AG10803 (cell line): ENCODE measurements around the gene HAO1.

Experiments
- DNase-seq: peaks from one replicate; pipeline ENCODE4 v3.0.0; 2010; ENCODE audit warnings: low read depth
- H3K4me3 ChIP-seq: 2 replicates; pipeline ENCODE4 v1.5.1; 2011; ENCODE audit warnings: mild to moderate bottlenecking, low read length, control low read depth
- CTCF ChIP-seq: conservative IDR thresholded peaks from 2 replicates; pipeline ENCODE4 v1.5.1; 2011; ENCODE audit warnings: mild to moderate bottlenecking, low read length, control low read depth, inconsistent platforms

The HAO1 gene

GRCh38 chr20:7930343-7930742 is 9.9 kb downstream of the HAO1 start:
- TF ChIP-seq CTCF = no peak
- H3K4me3 ChIP-seq = no peak overlapping the region
- DNase-seq = peak; percentile 4

- peak; percentile 74 for TF ChIP-seq CTCF
- DNase-seq = peak; percentile 58
- no peak overlapping the region for H3K4me3 ChIP-seq
Measured at GRCh38 chr20:7926767-7927166, 13.5 kb downstream of the HAO1 start.

GRCh38 chr20:7926323-7926722 is 13.9 kb downstream of the HAO1 start:
- DNase-seq = no peak
- H3K4me3 ChIP-seq = no peak overlapping the region
- no peak for TF ChIP-seq CTCF

- no peak overlapping the region for H3K4me3 ChIP-seq
- peak; percentile 89 for DNase-seq
- no peak for TF ChIP-seq CTCF
Measured at GRCh38 chr20:7924692-7925091, 15.6 kb downstream of the HAO1 start.

- no peak for DNase-seq
- TF ChIP-seq CTCF = no peak
- H3K4me3 ChIP-seq = no peak overlapping the region
Measured at GRCh38 chr20:7916648-7917047, 23.6 kb downstream of the HAO1 start.

GRCh38 chr20:7912551-7912950 is 27.7 kb downstream of the HAO1 start:
- H3K4me3 ChIP-seq = no peak overlapping the region
- no peak for DNase-seq
- TF ChIP-seq CTCF = no peak

GRCh38 chr20:7911586-7912330 is 28.5 kb downstream of the HAO1 start:
- H3K4me3 ChIP-seq = no peak overlapping the region
- TF ChIP-seq CTCF = no peak
- DNase-seq = no peak
